Germinal center (tissue), 1 donor: ENCODE measurements around the gene FBLN1.
"Not testable (repeated sequence)": the region's sequence is repeated elsewhere in the genome, so short reads cannot be mapped to it uniquely, and the experiment has no call there.

ENCODE experiments used
- DNase-seq: peaks from one replicate; pipeline ENCODE4 v3.0.0; 2012; ENCODE audit warnings: mixed read lengths, low spot score

FBLN1 gene

DNA sequence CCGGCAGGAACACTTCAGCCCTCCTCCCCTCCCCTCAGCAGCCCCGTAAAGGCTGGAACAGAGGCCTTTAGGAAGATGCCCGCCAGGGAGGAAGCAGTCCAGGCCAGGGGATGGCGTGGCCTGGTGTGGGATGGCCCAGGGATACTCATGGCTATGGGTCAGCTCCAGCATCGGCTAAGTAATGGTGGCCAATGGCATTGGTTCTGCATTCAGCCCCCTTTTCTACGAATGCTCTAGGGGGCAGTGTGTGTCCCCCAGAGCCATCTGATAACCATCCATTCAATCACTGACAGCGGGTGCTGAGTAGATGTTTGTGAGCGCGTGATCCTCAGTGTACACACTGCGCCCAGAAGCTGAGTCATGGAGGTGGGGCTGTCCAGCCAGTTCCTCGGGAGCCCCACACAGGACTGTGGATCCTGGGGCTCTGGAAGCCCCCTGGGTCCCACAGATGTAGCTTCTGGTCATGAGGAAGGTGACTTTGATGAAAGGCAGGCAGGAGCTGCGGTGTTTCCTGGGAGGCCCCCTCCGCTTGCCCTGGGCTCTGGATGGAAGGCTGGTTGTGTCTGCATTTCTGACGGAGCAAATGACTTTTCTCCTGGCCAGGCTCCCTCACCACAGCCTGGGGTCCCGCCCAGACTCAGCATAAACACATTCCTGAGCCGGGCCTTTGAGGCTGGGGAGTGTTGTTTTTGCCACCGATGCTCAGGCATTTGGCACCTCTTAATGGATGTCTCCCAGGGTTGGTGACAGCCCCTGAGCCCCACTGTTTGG lies 46.5 kb downstream of the FBLN1 start:
- no peak for DNase-seq

DNA sequence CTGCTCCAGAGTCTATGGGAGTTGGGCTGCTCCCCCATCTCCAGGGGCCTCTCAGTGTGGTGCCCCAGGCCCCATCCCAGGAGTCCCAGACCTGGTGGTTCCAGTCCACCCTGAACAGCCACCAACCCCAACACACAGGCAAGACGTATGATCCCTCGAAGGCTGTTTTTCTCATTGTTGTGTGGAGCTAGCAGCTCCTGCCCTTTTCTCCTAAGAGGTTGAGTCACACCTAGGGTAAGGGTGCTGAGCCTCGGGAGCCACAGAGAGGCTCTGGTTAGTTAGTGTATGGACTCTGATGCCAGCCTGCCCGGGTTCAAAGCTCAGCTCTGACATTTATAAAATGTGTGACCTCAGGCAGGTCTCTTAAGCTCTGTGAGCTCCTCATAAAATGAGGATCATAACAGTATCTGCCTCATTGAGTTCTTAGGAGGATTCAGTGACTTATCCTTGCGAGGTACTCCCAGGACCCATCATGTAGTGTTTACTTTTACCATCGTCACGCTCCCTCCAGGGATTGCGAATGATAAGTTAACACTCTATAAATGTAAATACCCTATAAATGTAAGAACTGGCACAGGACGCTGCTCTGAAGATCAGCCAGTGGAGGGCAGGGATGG lies 47.2 kb downstream of the FBLN1 start:
- DNase-seq: no peak

DNA sequence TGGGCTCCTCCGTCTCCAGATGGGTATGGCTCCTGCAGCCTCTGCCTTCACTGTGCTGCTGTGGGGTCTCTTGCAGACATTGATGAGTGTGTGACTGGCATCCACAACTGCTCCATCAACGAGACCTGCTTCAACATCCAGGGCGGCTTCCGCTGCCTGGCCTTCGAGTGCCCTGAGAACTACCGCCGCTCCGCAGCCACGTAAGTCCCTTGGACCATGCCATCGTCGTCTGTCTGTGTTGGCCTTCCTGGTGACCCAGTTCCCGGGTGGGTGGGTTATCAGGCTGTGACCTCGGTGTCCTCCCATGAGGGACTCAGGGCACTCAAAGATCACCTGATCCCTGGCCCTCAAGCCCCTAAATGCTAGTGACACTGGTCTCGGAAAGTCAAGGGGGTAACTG lies 47.7 kb downstream of the FBLN1 start:
- no peak for DNase-seq

DNA sequence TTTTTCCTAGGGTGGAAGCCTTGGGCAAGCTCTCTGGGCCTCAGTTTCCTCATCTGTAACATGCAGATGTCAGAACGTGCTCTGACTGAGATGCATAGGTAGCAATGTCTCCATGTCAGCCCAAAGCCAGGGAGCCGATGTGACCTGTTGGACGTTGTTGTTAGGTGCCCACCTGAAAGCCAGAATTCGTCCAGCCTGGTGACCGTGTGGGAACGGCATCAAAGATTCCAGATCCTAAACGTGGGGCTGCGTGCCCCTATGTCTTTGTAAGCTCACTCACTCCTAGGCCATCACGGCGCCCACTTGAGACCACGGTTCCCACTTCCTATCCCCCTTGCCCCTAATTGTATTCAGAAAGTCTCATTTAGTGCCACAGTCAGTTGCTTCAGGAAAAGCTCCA lies 48.2 kb downstream of the FBLN1 start:
- DNase-seq: no peak

DNA sequence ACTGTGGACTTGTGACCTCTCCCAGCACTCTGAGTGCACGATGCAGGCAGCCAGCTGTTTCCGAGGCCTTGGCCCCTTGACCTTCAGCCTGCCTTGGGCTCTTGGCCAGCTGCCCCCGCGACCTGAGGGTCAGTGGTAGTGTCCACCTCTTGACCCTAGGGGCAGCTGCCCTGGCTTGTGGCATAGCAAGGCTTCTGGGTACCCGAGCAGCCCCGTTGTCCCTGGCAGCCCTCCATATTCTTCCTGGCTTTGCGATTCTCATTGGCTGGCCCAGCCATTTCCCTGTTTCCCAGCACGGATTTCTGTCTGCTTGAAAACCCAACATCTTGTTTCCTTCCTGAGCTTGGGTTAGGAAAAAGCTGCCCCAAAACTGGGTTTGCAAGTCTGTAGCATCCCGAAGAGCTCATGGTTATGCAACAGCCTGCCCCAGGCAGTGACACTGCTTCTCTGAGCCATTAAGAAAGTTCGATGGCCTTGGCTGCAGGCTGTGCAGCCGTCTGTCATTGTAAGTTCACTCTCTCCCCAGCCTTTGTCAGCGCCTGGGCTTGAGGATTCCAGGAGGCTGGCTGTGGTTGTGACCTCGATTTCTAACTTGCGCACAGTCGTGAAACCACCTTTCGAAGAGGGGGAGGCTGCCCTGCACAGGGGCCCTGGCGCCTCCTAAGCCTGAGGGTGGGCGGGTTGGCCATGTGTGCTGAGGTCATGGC lies 48.8 kb downstream of the FBLN1 start:
- DNase-seq: no peak

DNA sequence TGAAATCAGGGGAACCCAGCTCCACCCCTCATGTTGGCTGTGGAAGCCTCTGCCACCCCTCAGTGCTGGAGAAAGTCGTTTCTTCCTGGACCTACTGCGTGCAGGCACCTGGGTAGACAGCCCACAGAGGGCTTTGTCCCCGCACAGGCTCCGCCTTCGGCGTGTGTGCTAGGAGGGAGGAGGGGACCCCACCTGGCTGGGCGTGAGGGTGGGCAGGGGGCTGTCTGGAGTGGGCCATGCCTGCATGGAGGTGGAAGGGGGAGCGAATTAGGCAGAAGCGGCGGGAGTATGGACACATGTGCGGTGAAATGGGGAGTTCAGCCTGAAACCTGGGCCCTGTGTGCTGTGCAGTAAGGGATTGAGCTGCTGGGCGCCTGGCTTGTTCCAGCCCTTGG lies 49.3 kb downstream of the FBLN1 start:
- no peak for DNase-seq

DNA sequence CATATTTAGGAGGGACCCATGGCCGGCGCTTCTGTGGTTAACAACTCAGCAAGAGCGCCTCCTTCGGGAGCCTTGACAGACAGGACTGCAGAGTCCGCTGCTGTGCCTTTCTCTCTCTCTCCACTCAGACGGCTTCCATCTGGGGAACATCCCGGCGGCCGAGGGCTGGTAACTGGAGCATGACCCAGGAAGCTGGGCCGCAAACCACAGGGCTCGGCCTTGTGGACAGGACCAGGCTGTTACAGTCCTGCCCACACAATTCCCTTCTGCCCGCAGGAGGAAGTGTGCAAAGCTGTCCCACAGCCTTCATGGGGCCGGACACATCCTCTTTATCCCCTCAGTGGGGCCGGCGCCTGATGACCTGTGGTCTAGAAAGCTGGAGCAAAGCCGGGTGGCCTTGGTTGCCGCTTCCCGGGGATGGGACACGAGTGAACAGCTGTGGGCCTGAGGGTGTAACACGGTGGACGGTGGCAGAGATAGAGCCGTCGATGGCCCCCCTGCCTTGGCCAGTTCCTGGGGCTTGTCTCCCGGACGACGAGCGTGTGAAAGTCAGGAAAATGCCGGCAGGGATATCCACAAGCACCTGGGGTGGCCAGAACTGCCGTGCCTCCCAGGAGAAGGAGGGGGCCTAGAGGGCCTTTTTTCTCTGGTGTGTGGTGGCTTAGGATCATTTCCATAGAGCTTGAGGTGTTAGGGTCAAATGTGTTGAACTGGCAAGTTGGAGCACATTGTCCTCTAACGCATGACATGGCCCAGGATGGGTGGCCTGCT lies 50.1 kb downstream of the FBLN1 start:
- DNase-seq: no peak

DNA sequence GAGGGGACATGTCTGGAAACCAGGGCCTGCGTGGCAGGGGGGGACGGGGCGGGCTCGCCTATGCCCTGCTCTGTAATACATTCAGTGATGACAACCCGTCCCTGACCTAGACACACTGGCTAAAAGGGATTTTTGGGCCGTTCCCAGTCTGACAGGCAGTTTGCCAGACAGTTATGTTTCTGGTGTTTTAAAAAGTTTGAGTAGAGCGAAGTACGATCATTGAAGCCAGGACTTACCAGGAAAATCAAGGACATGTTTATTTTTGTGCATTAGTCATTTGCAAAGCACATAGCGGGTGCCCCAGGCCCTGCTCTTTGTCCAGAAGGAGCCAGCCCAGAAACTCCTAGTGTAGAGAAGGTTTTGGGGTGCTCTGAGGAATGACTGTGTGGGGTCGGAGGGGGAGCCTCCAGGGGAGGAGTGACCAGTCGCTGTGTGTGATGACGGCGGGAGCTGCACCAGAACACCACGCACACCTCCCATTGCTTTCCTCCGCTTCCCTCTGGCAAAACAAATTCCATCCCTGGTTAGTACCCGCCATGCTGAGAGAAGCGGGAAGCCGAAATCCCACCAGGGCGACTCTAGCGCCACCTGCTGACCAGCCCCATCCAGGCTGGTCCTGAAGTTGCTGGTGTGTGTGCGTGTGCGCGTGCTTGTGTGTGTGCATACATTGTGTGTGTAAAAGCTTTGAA lies 50.8 kb downstream of the FBLN1 start:
- peak; percentile 71 for DNase-seq

DNA sequence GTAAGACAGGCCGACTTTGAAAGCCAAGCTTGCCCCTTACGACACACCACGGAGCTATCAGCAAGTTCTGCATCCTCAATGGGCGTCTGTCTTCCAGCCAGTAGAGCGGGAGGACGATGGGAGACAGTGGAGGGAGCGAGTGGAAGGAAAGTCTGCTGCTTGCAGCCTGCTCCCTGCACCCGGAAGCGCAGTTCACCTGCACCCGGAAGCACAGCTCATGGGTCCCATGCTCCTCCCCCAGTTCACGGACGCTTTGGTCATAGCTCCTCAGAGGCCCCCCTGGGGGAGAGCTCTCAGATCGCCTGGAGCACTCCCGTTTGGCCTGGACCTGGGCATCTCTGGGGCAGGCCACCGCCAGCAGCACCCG lies 51.3 kb downstream of the FBLN1 start:
- no peak for DNase-seq

DNA sequence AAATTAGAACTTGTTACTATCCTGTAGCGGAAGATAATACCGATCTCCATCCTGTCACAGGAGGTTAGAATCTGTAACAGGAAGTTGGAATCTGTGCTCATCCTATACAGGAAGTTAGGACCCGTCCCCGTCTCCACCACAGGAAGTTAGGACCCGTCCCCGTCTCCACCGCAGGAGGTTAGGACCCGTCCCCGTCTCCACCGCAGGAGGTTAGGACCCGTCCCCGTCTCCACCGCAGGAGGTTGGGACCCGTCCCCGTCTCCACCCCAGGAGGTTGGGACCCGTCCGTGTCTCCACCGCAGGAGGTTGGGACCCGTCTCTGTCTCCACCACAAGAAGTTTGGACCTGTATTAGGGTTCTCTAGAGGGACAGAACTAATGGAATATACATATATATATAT lies 52.2 kb downstream of the FBLN1 start:
- no peak for DNase-seq

DNA sequence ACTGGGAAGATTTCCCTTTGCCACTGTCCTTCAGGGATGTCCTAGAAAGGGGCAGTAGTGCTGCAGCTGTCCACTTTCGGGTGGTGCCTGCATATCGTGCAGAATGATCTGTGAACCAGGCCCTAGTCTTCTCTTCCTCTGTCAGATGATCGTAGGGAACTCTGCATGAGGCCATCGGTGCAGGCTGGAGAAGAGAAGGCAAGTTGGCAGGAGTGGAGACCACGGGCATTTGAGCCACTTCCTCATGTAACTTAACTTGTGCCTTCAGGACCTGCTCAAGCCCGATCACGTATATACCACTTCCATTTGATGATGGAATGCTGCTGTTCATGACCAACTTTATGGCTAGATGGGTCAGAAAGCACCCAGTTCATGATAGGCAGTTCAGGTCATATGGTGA lies 55.2 kb downstream of the FBLN1 start:
- DNase-seq: not testable (repeated sequence)

DNA sequence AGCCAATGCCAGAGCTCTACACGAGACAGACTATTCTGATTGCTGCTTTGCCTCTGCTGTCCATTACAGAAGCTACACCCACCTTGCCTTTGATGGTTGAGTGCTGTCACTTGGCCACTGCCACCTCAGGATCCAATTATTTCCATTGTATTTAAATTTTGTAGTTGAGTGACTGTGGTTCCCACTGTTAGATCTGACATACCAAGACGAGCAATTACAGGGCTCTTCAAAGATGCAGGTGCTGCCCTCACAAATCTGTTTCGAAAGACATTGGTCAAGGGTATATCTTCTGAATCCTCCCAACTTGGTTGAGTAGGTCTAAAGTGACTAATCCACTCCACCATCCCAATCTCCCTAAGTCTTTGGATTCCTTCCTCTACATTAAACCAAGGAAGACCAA lies 57.4 kb downstream of the FBLN1 start:
- not testable (repeated sequence) for DNase-seq

DNA sequence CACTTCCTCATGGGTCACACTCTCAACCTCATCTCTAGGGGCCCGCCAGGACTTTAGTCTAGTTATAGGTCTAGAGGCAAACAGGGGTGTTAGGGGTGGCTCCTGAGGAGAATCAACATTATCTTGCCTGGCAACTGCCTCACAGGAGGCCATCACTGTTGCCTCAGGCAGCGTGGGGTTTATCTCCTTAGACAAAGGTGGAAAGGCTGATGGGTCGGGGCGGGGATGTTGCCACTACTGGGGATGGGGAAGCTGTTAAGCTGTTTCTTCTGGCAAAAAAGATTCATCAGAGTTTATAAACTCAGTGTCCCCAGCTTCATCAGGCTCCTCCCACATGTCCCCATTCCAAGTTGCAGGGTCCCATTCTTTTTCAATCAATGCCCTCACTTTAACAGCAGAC lies 58.1 kb downstream of the FBLN1 start:
- DNase-seq: not testable (repeated sequence)

DNA sequence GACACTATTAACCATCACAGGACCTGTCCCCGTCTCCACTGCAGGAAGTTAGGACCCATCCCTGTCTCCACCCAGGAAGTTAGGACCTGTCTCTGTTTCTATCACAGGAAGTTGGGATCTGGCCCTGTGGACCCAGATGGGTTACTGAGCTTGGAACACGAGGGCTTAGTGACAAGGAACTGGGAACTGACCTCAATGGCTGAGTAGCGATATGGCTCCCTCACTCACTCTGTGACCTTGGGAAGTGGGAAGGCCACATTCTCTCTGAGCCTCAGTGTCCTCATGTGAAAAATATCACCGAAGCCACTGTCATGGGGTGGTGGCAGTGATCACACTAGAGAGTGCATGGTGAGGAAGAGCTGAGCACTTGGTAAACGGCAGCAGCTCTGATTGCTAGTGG lies 59.4 kb downstream of the FBLN1 start:
- DNase-seq: no peak

DNA sequence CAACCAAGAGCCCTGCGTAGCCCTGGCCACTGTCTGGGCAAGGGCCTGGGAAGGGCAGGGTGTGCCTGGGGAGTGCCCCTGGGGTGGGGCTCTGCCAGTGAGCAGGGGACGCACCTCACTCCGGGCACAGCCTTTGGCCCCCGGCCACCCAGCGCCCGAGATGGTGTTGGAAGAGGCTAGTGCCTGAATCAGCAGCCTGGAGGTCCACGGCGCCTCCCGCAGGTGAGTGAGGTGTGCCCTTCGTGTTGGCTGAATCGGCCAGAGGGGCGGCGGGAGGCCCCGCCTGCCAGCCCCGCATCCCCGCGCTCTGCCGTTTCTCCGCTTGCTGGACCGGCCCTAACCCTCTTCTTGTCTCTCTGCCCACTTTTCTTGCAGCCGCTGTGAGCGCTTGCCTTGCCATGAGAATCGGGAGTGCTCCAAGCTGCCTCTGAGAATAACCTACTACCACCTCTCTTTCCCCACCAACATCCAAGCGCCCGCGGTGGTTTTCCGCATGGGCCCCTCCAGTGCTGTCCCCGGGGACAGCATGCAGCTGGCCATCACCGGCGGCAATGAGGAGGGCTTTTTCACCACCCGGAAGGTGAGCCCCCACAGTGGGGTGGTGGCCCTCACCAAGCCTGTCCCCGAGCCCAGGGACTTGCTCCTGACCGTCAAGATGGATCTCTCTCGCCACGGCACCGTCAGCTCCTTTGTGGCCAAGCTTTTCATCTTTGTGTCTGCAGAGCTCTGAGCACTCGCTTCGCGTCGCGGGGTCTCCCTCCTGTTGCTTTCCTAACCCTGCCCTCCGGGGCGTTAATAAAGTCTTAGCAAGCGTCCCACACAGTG lies 60.1 kb downstream of the FBLN1 start:
- DNase-seq: no peak

DNA sequence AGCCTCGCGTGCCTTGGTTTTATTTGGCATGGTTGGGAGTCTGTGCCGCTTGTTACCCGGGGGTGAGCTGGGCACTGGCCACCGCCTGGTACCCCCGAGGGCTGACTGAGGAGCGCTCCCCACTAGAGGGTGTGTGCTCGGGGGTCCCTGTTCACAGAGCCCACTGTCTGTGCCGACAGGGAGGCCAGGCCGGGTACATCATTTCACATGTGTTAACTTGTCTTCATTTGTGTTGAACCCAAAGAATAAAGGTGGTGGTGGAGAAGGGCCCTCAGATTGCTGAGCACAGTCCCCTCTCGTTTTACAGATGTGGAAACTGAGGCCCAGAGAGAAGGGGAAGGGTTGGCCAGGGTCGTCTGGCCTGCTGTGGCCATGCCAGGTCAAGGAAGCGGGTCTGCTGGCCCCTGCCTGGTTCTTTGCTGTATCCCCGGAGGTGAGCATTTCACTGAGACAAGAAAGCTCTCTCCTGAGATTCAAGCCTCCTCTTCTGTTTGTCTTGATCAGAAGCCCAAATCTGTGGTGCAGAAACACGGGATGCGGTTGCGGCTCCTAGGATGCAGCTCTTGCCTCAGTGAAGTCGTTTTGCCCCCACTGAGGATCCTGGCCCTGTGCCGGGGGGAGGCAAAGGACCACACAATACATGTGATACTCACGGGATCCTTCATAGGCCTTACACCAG lies 60.8 kb downstream of the FBLN1 start:
- DNase-seq: no peak

DNA sequence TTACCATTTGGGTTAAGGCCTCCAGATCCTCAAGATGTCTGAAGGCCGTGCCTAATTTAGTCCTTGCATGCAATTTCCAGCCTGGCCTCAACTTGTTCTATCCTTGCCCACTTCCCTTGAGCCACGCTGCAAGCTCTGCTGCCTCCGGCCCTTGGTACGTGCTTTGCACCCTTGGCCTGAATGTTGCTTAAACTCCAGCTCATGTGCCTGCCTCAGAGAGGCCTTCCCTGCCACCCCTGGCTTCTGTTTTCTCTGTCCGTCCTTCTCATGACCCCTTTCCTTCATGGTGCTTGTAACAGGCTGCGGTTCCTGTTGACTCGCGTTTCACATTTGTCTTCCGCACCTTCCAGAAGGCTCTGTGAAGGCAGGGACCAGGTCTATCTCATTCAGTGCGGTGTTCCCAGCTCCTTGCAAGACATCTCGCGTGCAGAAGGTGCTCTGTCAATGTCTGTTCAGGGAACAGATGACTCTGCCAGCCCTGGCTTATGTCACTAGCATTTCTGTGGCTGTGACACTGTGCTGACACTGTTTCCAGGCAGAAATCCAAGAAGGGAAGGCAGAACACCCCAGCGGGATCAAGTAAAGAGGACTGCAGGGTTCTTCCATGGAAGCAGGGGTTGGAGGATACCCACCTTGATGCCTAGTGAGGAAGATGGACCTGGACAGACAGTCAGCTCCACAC lies 61.8 kb downstream of the FBLN1 start:
- DNase-seq: no peak

DNA sequence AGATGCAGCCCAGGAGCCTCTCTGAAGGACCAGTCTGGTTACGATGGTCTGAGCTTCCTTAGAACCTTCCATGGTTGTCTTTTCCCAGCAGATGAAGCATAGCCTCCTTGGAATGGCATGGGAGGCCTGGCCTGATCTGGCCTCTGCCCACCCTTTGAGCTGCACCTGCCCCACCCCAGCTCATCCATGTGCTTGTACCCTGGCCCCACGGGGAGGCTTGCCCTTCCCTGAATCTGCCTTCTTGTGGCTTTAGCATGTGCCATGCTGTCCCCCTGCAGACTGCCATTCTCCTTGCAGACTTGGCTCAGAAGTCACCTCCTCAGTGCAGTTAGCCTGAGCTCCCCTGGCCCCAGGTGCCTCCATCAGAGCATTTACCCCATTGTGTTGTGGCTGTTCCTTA lies 62.5 kb downstream of the FBLN1 start:
- DNase-seq: no peak

DNA sequence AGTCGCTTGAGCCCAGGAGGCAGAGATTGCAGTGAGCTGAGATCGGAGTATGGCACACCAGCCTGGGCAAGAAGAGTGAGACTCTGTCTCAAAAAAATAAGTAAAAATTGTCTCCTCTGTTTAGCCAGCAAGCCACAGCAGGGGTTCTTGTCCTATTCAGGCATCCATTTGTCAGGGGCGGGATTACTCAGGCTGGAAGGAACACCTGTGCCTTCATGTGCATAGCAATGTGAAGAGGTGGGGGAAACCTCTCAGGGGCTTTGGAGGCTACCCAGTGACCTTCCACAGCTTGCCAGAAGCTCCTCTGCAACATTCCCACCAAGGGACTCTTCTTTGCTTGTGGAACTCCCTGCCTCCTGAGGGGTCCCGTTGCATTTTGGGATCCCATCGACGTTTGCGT lies 63.3 kb downstream of the FBLN1 start:
- DNase-seq: no peak

DNA sequence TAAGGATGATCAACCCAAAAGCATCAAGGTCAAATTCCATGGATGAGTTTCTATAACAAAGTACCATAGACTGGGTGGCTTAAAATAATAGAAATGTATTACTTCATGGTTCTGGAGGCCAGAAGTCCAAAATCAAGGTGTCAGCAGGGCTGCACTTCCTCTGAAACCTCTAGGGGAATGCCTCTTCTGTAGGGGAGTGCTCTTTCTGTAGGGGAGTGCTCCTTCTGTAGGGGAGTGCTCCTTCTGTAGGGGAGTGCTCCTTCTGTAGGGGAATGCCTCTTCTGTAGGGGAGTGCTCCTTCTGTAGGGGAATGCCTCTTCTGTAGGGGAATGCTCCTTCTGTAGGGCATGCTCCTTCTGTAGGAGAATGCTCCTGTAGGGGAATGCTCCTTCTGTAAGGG lies 65.5 kb downstream of the FBLN1 start:
- DNase-seq: no peak
